SK-N-SH (cell line): ENCODE measurements around the gene LEFTY1. TPM values are rescaled to one million over a fixed set of nuclear protein-coding genes. Genes with fewer than 3 reads are reported as not detected.

Experiments used
- polyA plus RNA-seq, 3 experiments: library from polyadenylated mRNA; depleted of rRNA; stranded (reverse); fragments of >200 nt; gene quantifications; 2 replicates each; pipeline ENCODE4 v1.2.3, GENCODE V29; 2012
- small RNA-seq, 7 experiments: library from RNA; depleted of rRNA; stranded (forward); fragments of <200 nt; gene quantifications; one replicate each; pipeline ENCODE3, GENCODE V24; 2012

LEFTY1 gene
- polyA plus RNA-seq, 1 of the 3 experiments (the other 2 are of a cell fraction): 0.07 TPM

Small RNAs within 50 kb of the gene (small RNA-seq; reads per million reads assigned to genes)
- 0 reads per million in 7 experiments for gene AL117348.1

Other genes with a start within 250 kb of the LEFTY1 start
- 48.9 and 72.0 TPM in 2 replicates for gene ENAH, start 236.0 kb downstream of the LEFTY1 start, polyA plus RNA-seq (2012; rRNA removed)
- gene SRP9, start 111.3 kb downstream of the LEFTY1 start, polyA plus RNA-seq (2012; rRNA removed): 156 and 292 TPM in 2 replicates
- gene EPHX1, start 79.0 kb downstream of the LEFTY1 start, polyA plus RNA-seq (2012; rRNA removed): 22.6 and 45.7 TPM in 2 replicates
- gene TMEM63A, start 6.8 kb downstream of the LEFTY1 start, polyA plus RNA-seq (2012; rRNA removed): 13.5 and 18.5 TPM in 2 replicates
- gene PYCR2, start 35.1 kb upstream of the LEFTY1 start, polyA plus RNA-seq (2012; rRNA removed): 95.3 and 124 TPM in 2 replicates
- gene LEFTY2, start 52.1 kb upstream of the LEFTY1 start, polyA plus RNA-seq (2012; rRNA removed): not detected in 2 replicates
- 10.1 and 15.1 TPM in 2 replicates for gene SDE2, start 110.2 kb upstream of the LEFTY1 start, polyA plus RNA-seq (2012; rRNA removed)
- 315 and 370 TPM in 2 replicates for gene H3-3A, start 173.6 kb upstream of the LEFTY1 start, polyA plus RNA-seq (2012; rRNA removed)